ENCODE results near the gene IER5L.
"Not testable (repeated sequence)": the region's sequence is repeated elsewhere in the genome, so short reads cannot be mapped to it uniquely, and the experiment has no call there.

The IER5L gene

DNA sequence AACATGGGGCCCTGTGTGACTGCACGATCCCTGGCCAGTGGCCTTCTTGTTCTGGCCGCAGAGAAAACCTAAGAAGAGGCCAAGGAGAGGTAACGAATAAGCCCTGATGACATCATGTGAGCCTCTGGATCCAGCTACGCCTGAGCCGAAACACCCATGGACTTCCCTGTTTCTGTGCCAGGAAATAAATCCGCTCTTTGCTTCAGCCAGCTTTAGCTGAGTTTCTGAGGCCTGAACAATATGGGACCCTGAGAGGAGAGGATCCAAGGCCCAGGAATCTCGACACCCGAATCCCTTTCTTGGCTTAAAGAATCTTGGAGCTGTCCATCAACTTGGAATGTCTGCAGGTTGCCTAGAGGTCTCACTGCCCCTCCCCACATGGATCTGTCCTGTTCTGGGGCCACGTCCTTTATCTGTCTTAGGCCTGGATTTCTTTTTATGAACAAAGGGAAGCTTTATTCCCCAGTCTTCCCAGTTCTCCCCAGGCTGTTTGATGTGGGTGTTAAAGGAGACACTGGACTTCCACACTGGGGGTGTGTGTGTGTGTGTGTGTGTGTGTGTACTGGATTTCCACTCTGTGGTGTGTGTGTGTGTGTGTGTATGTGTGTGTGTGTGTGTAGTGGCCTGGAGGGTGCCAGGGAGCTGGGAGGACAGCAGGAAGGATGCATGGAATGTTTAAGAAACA lies 13.7 kb downstream of the IER5L start:
- H2AFZ ChIP-seq (ENCODE audit: low read depth, low read length): no peak overlapping the region
- H3K27ac ChIP-seq (ENCODE audit: low read length): no peak overlapping the region
- TF ChIP-seq EZH2 (IDR thresholded peaks at IDR 0.05; ENCODE audit: borderline replicate concordance, low read depth, low read length, severe bottlenecking): no peak
- TF ChIP-seq, protein P1, sequence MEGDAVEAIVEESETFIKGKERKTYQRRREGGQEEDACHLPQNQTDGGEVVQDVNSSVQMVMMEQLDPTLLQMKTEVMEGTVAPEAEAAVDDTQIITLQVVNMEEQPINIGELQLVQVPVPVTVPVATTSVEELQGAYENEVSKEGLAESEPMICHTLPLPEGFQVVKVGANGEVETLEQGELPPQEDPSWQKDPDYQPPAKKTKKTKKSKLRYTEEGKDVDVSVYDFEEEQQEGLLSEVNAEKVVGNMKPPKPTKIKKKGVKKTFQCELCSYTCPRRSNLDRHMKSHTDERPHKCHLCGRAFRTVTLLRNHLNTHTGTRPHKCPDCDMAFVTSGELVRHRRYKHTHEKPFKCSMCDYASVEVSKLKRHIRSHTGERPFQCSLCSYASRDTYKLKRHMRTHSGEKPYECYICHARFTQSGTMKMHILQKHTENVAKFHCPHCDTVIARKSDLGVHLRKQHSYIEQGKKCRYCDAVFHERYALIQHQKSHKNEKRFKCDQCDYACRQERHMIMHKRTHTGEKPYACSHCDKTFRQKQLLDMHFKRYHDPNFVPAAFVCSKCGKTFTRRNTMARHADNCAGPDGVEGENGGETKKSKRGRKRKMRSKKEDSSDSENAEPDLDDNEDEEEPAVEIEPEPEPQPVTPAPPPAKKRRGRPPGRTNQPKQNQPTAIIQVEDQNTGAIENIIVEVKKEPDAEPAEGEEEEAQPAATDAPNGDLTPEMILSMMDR (IDR thresholded peaks at IDR 0.05; ENCODE audit: borderline replicate concordance, extremely low read depth, low read length, poor library complexity, severe bottlenecking): no peak
- no peak overlapping the region for H3K4me2 ChIP-seq (ENCODE audit: insufficient read depth, low read length)
- H3K27me3 ChIP-seq (ENCODE audit: insufficient read depth, low read length, poor library complexity): no peaks in the 10 kb centered on the region
- ATAC-seq (ENCODE audit: insufficient read depth, low read depth): no peak
- peaks cover 22% of the 10 kb centered on the region for H3K4me1 ChIP-seq (ENCODE audit: insufficient read depth, low read length)
- no peak overlapping the region for H3K4me3 ChIP-seq (ENCODE audit: low read depth in 1 of 2, low read length in 2 of 2)
- no peaks in the 10 kb centered on the region for H3K36me3 ChIP-seq (ENCODE audit: insufficient read depth, low read length)
- no peaks in the 10 kb centered on the region for H3K9me3 ChIP-seq (ENCODE audit: insufficient read depth, low read length, severe bottlenecking)
- no peaks in the 10 kb centered on the region for H3K79me2 ChIP-seq (ENCODE audit: insufficient read depth, low read length)
- no peaks in the 10 kb centered on the region for H4K20me1 ChIP-seq (ENCODE audit: insufficient read depth, low read length)
- no peak for DNase-seq
- no peak overlapping the region for H3K9ac ChIP-seq (ENCODE audit: low read depth, low read length)

DNA sequence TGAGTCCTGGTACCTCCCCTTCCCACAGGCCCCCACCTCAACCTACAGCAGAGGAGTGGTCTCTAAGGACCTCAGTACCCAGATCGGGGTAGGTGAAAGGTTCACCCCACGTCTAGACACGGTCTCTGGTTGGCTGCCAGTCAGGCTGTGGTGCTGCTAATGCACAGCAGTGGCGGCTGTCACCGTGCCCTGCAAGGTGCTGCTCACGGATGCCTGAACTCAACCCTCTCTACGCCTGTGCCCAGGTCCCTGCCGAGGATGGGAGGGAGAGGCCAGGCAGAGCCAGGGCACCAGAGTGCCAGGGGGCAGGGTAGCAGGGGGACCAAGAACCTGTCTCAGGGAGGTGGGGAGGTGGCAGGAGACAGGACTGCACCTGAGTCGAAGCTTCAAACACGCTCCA lies 14.3 kb downstream of the IER5L start:
- no peaks in the 10 kb centered on the region for H3K79me2 ChIP-seq (ENCODE audit: insufficient read depth, low read length)
- H3K27ac ChIP-seq (ENCODE audit: low read length): no peak overlapping the region
- ATAC-seq (ENCODE audit: insufficient read depth, low read depth) (no peak), DNase-seq (no peak)
- no peaks in the 10 kb centered on the region for H4K20me1 ChIP-seq (ENCODE audit: insufficient read depth, low read length)
- peaks cover 22% of the 10 kb centered on the region for H3K4me1 ChIP-seq (ENCODE audit: insufficient read depth, low read length)
- H3K4me2 ChIP-seq (ENCODE audit: insufficient read depth, low read length): no peak overlapping the region
- H2AFZ ChIP-seq (ENCODE audit: low read depth, low read length): no peak overlapping the region
- no peak overlapping the region for H3K4me3 ChIP-seq (ENCODE audit: low read depth in 1 of 2, low read length in 2 of 2)
- no peaks in the 10 kb centered on the region for H3K36me3 ChIP-seq (ENCODE audit: insufficient read depth, low read length)
- no peak overlapping the region for H3K9ac ChIP-seq (ENCODE audit: low read depth, low read length)
- no peaks in the 10 kb centered on the region for H3K9me3 ChIP-seq (ENCODE audit: insufficient read depth, low read length, severe bottlenecking)
- H3K27me3 ChIP-seq (ENCODE audit: insufficient read depth, low read length, poor library complexity): no peaks in the 10 kb centered on the region
- no peak for TF ChIP-seq EZH2 (IDR thresholded peaks at IDR 0.05; ENCODE audit: borderline replicate concordance, low read depth, low read length, severe bottlenecking)
- TF ChIP-seq, protein P1 (IDR thresholded peaks at IDR 0.05; ENCODE audit: borderline replicate concordance, extremely low read depth, low read length, poor library complexity, severe bottlenecking): no peak

DNA sequence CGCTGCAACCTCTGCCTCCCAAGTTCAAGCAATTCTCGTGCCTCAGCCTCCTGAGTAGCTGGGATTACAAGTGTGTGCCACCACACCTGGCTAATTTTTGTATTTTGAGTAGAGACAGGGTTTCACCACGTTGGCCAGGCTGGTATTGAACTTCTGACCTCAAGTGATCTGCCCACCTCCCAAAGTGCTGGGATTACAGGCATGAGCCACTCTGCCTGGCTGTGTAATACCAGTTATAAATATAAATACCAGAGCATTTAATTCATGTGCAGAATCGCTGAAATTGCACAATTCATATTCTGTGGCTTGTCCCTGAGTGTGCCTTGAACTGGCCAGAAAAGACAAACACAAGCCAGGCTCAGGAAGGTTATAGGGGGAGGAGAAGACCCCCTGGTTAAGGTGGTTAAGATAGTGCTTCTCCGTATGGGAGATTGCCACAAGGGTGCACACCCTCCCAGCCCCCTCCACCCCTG lies 14.8 kb downstream of the IER5L start:
- not testable (repeated sequence) for H2AFZ ChIP-seq (ENCODE audit: low read depth, low read length); H3K9ac ChIP-seq (ENCODE audit: low read depth, low read length); H3K27ac ChIP-seq (ENCODE audit: low read length); H3K36me3 ChIP-seq (ENCODE audit: insufficient read depth, low read length); H3K9me3 ChIP-seq (ENCODE audit: insufficient read depth, low read length, severe bottlenecking); H3K27me3 ChIP-seq (ENCODE audit: insufficient read depth, low read length, poor library complexity); H3K4me3 ChIP-seq (ENCODE audit: low read depth in 1 of 2, low read length in 2 of 2); DNase-seq; H3K79me2 ChIP-seq (ENCODE audit: insufficient read depth, low read length); ATAC-seq (ENCODE audit: insufficient read depth, low read depth); H4K20me1 ChIP-seq (ENCODE audit: insufficient read depth, low read length); H3K4me2 ChIP-seq (ENCODE audit: insufficient read depth, low read length)
- peaks cover 19% of the 10 kb centered on the region for H3K4me1 ChIP-seq (ENCODE audit: insufficient read depth, low read length)

DNA sequence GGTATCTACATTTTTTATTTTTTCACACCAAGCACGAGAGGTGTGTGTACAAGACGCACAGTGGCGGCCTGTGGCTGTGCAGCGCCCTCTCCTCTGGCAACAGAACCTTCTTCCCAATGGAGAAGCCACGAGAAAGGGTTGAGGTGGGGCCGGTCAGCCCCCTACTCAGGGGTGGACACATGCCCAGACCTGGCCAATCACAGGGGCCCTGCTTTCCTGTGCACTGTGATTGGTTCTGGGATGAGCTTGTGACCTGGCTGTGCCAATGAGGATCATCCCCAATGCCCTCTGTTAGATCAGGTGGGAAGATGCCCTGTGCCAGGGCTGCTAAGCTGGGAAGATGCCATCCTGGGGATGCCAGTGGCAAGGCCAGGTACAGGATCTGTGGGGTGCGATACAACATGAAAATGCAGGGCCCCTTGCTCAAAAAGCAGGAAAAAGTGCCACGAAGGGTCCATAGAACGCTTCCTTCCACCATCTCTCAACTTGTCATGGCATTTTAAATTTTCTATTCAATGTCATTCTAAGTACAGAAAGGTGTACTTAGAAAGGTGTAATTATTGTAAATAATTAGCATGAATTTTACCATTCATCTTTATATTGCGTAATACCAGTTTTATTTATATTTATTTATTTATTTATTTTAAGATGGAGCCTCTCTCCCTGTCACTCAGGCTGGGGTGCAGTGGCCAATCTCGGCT lies 15.4 kb downstream of the IER5L start:
- no peaks in the 10 kb centered on the region for H3K27me3 ChIP-seq (ENCODE audit: insufficient read depth, low read length, poor library complexity)
- no peaks in the 10 kb centered on the region for H4K20me1 ChIP-seq (ENCODE audit: insufficient read depth, low read length)
- H3K9ac ChIP-seq (ENCODE audit: low read depth, low read length): no peak overlapping the region
- no peak overlapping the region for H3K4me2 ChIP-seq (ENCODE audit: insufficient read depth, low read length)
- DNase-seq (no peak), ATAC-seq (ENCODE audit: insufficient read depth, low read depth) (no peak)
- TF ChIP-seq, protein P1 (IDR thresholded peaks at IDR 0.05; ENCODE audit: borderline replicate concordance, extremely low read depth, low read length, poor library complexity, severe bottlenecking): no peak
- TF ChIP-seq EZH2 (IDR thresholded peaks at IDR 0.05; ENCODE audit: borderline replicate concordance, low read depth, low read length, severe bottlenecking): no peak
- peaks cover 13% of the 10 kb centered on the region for H3K4me1 ChIP-seq (ENCODE audit: insufficient read depth, low read length)
- H3K9me3 ChIP-seq (ENCODE audit: insufficient read depth, low read length, severe bottlenecking): no peaks in the 10 kb centered on the region
- H3K27ac ChIP-seq (ENCODE audit: low read length): no peak overlapping the region
- H3K79me2 ChIP-seq (ENCODE audit: insufficient read depth, low read length): no peaks in the 10 kb centered on the region
- no peak overlapping the region for H3K4me3 ChIP-seq (ENCODE audit: low read depth in 1 of 2, low read length in 2 of 2)
- H2AFZ ChIP-seq (ENCODE audit: low read depth, low read length): no peak overlapping the region
- H3K36me3 ChIP-seq (ENCODE audit: insufficient read depth, low read length): no peaks in the 10 kb centered on the region

All from DND-41 (cell line).